Measurements from ENCODE around the gene IYD. TPM values are rescaled to one million over a fixed set of nuclear protein-coding genes. Genes with fewer than 3 reads are reported as not detected.
A peak's percentile ranks its signal among the peaks of the same experiment; 100 is the strongest.

Gene IYD
- total RNA-seq, 1 experiment from 2014 or later = 32.6 TPM

DNA sequence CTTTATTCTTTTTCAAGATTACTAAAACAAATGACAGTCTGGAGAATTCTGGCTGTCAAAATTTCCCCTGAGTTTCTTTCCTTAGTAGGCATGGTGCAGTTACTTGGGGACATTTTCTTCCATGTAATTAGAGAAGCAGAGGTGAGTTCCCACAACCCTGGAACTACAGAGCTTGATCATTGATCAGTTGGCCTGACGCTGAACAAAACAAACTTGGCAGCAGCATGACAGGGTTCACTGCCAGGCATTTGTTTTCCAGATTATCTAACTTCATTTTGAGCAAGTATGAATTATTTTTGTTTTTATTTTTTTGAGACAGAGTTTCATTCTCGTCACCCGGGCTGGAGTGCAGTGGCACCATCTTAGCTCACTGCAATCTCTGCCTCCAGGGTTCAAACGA, 22.6 kb downstream of the IYD start:
- BruUV-seq (replicated peaks) = no TSS peak
- Histone ChIP-seq H3K9me3 (no peaks in the 10 kb centered on the region), H3K27me3 (replicated peaks; ENCODE audit: control insufficient read depth, insufficient read depth, low read length) (no peaks in the 10 kb centered on the region), H3K36me3 (ENCODE audit: control insufficient read depth, insufficient read depth, low read length) (no peaks in the 10 kb centered on the region), H3K4me1 (no peaks in the 10 kb centered on the region), H3K4me3 (ENCODE audit: low read depth, low read length) (no peak overlapping the region)
- Mint-ChIP-seq H3K9me3 (ENCODE audit: unreplicated experiment) (no peaks in the 10 kb centered on the region), H3K27me3 (ENCODE audit: insufficient read depth, unreplicated experiment) (no peaks in the 10 kb centered on the region), H3K36me3 (ENCODE audit: insufficient read depth, unreplicated experiment) (no peaks in the 10 kb centered on the region), H3K27ac (ENCODE audit: unreplicated experiment) (no peak overlapping the region), H3K4me1 (ENCODE audit: low read depth, unreplicated experiment) (no peaks in the 10 kb centered on the region), H3K4me3 (ENCODE audit: unreplicated experiment) (no peak overlapping the region)
- intact Hi-C loops (cut with micrococcal nuclease; ENCODE audit: unreplicated experiment) = no loop called here
- DNase-seq = no peak
- POLR2A ChIA-PET = no interaction called here
- CTCF ChIA-PET = no interaction called here
- TF ChIP-seq, protein P1, sequence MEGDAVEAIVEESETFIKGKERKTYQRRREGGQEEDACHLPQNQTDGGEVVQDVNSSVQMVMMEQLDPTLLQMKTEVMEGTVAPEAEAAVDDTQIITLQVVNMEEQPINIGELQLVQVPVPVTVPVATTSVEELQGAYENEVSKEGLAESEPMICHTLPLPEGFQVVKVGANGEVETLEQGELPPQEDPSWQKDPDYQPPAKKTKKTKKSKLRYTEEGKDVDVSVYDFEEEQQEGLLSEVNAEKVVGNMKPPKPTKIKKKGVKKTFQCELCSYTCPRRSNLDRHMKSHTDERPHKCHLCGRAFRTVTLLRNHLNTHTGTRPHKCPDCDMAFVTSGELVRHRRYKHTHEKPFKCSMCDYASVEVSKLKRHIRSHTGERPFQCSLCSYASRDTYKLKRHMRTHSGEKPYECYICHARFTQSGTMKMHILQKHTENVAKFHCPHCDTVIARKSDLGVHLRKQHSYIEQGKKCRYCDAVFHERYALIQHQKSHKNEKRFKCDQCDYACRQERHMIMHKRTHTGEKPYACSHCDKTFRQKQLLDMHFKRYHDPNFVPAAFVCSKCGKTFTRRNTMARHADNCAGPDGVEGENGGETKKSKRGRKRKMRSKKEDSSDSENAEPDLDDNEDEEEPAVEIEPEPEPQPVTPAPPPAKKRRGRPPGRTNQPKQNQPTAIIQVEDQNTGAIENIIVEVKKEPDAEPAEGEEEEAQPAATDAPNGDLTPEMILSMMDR (IDR thresholded peaks at IDR 0.05; ENCODE audit: insufficient read depth in 1 of 2, low read depth in 1 of 2, low read length in 1 of 2, severe bottlenecking in 1 of 2, unreplicated experiment in 1 of 2) = no peak

DNA sequence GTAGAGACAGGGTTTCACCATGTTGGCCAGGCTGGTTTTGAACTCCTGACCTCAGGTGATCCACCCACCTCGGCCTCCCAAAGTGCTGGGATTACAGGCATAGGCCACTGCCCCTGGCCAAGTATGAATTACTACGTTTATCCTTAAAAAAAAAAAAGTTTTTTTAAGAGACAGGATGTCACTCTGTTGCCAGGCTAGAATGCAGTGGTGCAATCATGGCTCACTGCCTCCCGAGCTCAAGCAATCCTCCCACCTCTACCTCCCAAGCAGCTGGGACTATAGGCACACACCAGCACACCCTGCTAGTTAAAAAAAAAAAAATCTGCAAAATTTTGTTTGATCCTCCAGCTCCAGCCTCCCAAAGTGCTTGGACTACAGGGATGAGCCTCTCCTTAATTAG, 23.1 kb downstream of the IYD start:
- no peaks in the 10 kb centered on the region for H3K9me3 Mint-ChIP-seq (ENCODE audit: unreplicated experiment)
- H3K4me3 Mint-ChIP-seq (ENCODE audit: unreplicated experiment) = no peak overlapping the region
- BruUV-seq (replicated peaks) = no TSS peak
- H3K27ac Mint-ChIP-seq (ENCODE audit: unreplicated experiment) = peak overlapping the region; percentile 48
- intact Hi-C loops (cut with micrococcal nuclease; ENCODE audit: unreplicated experiment) = no loop called here
- Histone ChIP-seq H3K36me3 (ENCODE audit: control insufficient read depth, insufficient read depth, low read length) (no peaks in the 10 kb centered on the region), H3K4me3 (ENCODE audit: low read depth, low read length) (no peak overlapping the region), H3K9me3 (no peaks in the 10 kb centered on the region), H3K4me1 (no peaks in the 10 kb centered on the region), H3K27me3 (replicated peaks; ENCODE audit: control insufficient read depth, insufficient read depth, low read length) (no peaks in the 10 kb centered on the region)
- H3K36me3 Mint-ChIP-seq (ENCODE audit: insufficient read depth, unreplicated experiment) = no peaks in the 10 kb centered on the region
- CTCF ChIA-PET = no interaction called here
- DNase-seq = no peak
- no peaks in the 10 kb centered on the region for H3K27me3 Mint-ChIP-seq (ENCODE audit: insufficient read depth, unreplicated experiment)
- TF ChIP-seq, protein P1 (IDR thresholded peaks at IDR 0.05; ENCODE audit: insufficient read depth in 1 of 2, low read depth in 1 of 2, low read length in 1 of 2, severe bottlenecking in 1 of 2, unreplicated experiment in 1 of 2) = no peak
- POLR2A ChIA-PET = no interaction called here
- no peaks in the 10 kb centered on the region for H3K4me1 Mint-ChIP-seq (ENCODE audit: low read depth, unreplicated experiment)

DNA sequence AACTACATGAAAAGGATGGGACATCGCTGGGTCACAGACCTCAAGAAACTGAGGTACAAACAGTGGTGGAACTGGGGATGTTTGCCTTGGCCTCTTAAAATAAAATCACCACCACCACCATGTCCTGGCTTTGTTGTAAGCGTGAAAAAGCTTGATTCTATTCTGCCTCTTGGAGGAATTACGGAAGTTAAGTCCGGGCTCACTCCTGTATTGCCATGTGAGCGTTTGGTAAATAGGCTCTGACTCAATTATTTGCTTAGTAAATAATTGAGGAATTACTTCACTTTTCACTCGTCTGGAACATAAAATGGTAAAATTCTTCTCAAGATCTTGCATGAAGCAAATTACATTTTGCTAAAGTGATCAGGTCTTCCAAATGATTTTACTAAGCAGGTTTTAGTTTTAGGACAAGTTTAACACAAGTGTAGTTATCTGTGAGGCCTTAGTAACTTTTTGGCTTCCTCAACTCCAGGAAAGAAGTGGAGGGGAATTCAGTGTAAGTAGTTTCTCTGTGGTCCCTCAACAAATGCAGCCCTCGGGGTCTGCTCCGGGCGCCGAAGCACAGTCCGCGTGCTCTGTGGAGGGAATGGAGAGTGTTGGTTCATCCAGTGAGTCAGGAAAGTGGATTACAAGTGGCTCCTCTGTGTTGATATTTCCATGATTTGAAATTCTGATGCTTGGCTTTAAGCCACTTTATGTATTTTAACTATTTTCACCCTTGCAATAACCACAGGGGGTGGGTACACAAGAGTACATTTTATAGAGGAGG, 23.8 kb downstream of the IYD start:
- no TSS peak for BruUV-seq (replicated peaks)
- no peaks in the 10 kb centered on the region for H3K9me3 ChIP-seq
- H3K4me3 Mint-ChIP-seq (ENCODE audit: unreplicated experiment) = no peak overlapping the region
- H3K27ac Mint-ChIP-seq (ENCODE audit: unreplicated experiment) = peak overlapping the region; percentile 48
- ChIA-PET CTCF (no interaction called here), POLR2A (no interaction called here)
- H3K36me3 Mint-ChIP-seq (ENCODE audit: insufficient read depth, unreplicated experiment) = no peaks in the 10 kb centered on the region
- H3K4me3 ChIP-seq (ENCODE audit: low read depth, low read length) = no peak overlapping the region
- H3K27me3 Mint-ChIP-seq (ENCODE audit: insufficient read depth, unreplicated experiment) = no peaks in the 10 kb centered on the region
- TF ChIP-seq, protein P1 (IDR thresholded peaks at IDR 0.05; ENCODE audit: insufficient read depth in 1 of 2, low read depth in 1 of 2, low read length in 1 of 2, severe bottlenecking in 1 of 2, unreplicated experiment in 1 of 2) = no peak
- H3K4me1 Mint-ChIP-seq (ENCODE audit: low read depth, unreplicated experiment) = no peaks in the 10 kb centered on the region
- no peaks in the 10 kb centered on the region for H3K27me3 ChIP-seq (replicated peaks; ENCODE audit: control insufficient read depth, insufficient read depth, low read length)
- H3K9me3 Mint-ChIP-seq (ENCODE audit: unreplicated experiment) = no peaks in the 10 kb centered on the region
- DNase-seq = no peak
- H3K36me3 ChIP-seq (ENCODE audit: control insufficient read depth, insufficient read depth, low read length) = no peaks in the 10 kb centered on the region
- H3K4me1 ChIP-seq = no peaks in the 10 kb centered on the region
- intact Hi-C loops (cut with micrococcal nuclease; ENCODE audit: unreplicated experiment) = no loop called here
